IPS-15b (cell line): Measurements from ENCODE around the gene SCCPDH.
A peak's percentile ranks its signal among the peaks of the same experiment; 100 is the strongest.

Experiments used
- H3K27me3 ChIP-seq: one replicate; pipeline ENCODE4 v1.6.1; 2013; ENCODE audit warnings: low read length; ENCODE audit not compliant: control insufficient read depth, insufficient read depth
- H3K36me3 ChIP-seq: one replicate; pipeline ENCODE4 v1.6.1; 2013; ENCODE audit warnings: low read length; ENCODE audit not compliant: control insufficient read depth, insufficient read depth
- H3K4me1 ChIP-seq: one replicate; pipeline ENCODE4 v1.6.1; 2013; ENCODE audit warnings: mild to moderate bottlenecking, low read length; ENCODE audit not compliant: control insufficient read depth, insufficient read depth
- H3K4me3 ChIP-seq: one replicate; pipeline ENCODE4 v1.5.1; 2013; ENCODE audit warnings: low read depth, low read length
- H3K9ac ChIP-seq: one replicate; pipeline ENCODE4 v1.6.1; 2013; ENCODE audit warnings: low read depth, mild to moderate bottlenecking, low read length
- H3K9me3 ChIP-seq: one replicate; pipeline ENCODE4 v1.6.1; 2013; ENCODE audit warnings: mild to moderate bottlenecking, low read length; ENCODE audit not compliant: control insufficient read depth, insufficient read depth

Gene SCCPDH, protein sequence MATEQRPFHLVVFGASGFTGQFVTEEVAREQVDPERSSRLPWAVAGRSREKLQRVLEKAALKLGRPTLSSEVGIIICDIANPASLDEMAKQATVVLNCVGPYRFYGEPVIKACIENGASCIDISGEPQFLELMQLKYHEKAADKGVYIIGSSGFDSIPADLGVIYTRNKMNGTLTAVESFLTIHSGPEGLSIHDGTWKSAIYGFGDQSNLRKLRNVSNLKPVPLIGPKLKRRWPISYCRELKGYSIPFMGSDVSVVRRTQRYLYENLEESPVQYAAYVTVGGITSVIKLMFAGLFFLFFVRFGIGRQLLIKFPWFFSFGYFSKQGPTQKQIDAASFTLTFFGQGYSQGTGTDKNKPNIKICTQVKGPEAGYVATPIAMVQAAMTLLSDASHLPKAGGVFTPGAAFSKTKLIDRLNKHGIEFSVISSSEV

GRCh38 chr1:246724016-246724730, at the start of gene SCCPDH:
Gene SCCPDH (plus strand): TSS chr1:246724409. CDS start chr1:246724423, 14 bp downstream.
- Histone ChIP-seq H3K9ac (peak within 1 kb of the TSS; percentile 76), H3K9me3 (no peaks in the 10 kb centered on the region), H3K4me3 (peak within 1 kb of the TSS; percentile 86), H3K4me1 (no peaks in the 10 kb centered on the region), H3K27me3 (peaks cover 17% of the 10 kb centered on the region), H3K36me3 (peaks cover 3% of the 10 kb centered on the region)

DNA sequence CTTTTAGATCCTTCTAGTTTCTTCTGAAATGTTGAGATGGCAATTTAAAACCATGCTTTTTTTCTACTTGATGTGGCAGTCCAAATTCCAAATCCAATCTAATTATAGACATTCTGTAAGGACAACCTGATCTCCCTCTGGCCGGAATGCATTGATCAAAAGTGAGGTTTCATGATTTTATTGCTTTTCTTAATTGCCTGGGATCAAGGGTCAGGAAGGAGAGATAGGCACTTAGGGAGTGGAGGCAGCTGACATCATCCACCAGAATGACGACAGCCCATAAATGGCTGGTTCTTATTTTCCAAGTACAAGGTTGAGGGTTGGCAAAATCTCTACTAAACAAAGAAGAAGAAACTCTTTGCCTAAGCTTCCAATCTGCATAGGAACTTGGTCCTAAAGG, 46.4 kb upstream of the SCCPDH start:
- H3K36me3 ChIP-seq: no peaks in the 10 kb centered on the region
- no peaks in the 10 kb centered on the region for H3K4me1 ChIP-seq
- no peak overlapping the region for H3K4me3 ChIP-seq
- no peaks in the 10 kb centered on the region for H3K27me3 ChIP-seq
- no peaks in the 10 kb centered on the region for H3K9me3 ChIP-seq
- no peak overlapping the region for H3K9ac ChIP-seq

GRCh38 chr1:246678816-246679793, 45.1 kb upstream of the SCCPDH start:
- Histone ChIP-seq H3K4me1 (no peaks in the 10 kb centered on the region), H3K4me3 (no peak overlapping the region), H3K36me3 (no peaks in the 10 kb centered on the region), H3K9ac (no peak overlapping the region), H3K27me3 (no peaks in the 10 kb centered on the region), H3K9me3 (no peaks in the 10 kb centered on the region)

GRCh38 chr1:246679794-246680177, 44.4 kb upstream of the SCCPDH start:
- H3K4me3 ChIP-seq: no peak overlapping the region

DNA sequence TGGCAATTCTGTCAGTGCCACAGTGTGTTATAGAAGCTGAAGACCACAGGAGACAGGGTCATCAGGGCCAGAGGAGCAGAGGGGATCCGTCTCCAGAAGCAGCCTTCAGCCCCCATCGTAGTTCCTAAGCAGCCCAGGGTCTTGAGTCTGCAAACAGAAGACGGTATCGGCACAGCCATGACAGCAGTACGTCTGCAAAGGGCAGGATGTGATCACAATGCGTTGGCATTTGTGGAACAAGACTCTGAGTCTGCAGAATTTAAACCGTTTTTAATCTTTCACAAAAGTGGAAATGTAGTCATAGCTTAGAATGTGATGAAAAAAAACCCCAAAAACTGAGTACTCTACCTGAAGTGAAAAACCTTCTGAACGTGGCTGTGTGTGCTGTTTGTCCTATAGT, 44.0 kb upstream of the SCCPDH start:
- Histone ChIP-seq H3K36me3 (no peaks in the 10 kb centered on the region), H3K9me3 (no peaks in the 10 kb centered on the region), H3K4me1 (no peaks in the 10 kb centered on the region), H3K9ac (no peak overlapping the region), H3K27me3 (no peaks in the 10 kb centered on the region), H3K4me3 (no peak overlapping the region)

More at GRCh38 chr1:246679794-246680177, 44.4 kb upstream of the SCCPDH start:
- Histone ChIP-seq H3K9me3 (no peaks in the 10 kb centered on the region), H3K36me3 (no peaks in the 10 kb centered on the region), H3K4me1 (no peaks in the 10 kb centered on the region), H3K9ac (no peak overlapping the region), H3K27me3 (no peaks in the 10 kb centered on the region)

DNA sequence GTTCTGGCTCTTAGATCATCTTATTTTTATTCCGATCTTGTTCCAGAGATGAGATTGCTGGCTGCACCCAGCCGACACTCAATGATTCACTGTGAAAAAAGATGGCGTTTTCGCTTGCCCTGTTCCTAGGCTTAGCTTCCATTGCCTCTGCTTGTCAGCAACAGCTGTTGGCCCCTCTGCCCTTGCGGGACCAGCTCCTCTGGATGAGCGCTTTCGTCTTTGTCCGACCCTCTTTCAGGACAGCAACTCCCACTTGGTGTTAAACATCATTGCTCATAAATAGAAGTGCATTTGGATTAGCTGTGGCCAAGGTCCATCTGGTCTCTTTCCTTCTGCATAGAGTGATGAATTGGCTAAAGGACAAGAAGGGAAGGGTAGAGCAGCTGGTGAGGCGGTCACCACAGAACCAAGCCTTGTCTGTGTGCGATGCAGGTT, 43.5 kb upstream of the SCCPDH start:
- no peak overlapping the region for H3K9ac ChIP-seq

GRCh38 chr1:246681900-246682895, 42.0 kb upstream of the SCCPDH start:
- no peaks in the 10 kb centered on the region for H3K9me3 ChIP-seq
- no peaks in the 10 kb centered on the region for H3K27me3 ChIP-seq
- H3K9ac ChIP-seq: no peak overlapping the region
- H3K4me3 ChIP-seq: no peak overlapping the region
- H3K36me3 ChIP-seq: no peaks in the 10 kb centered on the region
- H3K4me1 ChIP-seq: no peaks in the 10 kb centered on the region

More for the DNA sequence above, 43.5 kb upstream of the SCCPDH start:
- Histone ChIP-seq H3K4me3 (no peak overlapping the region), H3K9me3 (no peaks in the 10 kb centered on the region), H3K27me3 (no peaks in the 10 kb centered on the region), H3K4me1 (no peaks in the 10 kb centered on the region), H3K36me3 (no peaks in the 10 kb centered on the region)

DNA sequence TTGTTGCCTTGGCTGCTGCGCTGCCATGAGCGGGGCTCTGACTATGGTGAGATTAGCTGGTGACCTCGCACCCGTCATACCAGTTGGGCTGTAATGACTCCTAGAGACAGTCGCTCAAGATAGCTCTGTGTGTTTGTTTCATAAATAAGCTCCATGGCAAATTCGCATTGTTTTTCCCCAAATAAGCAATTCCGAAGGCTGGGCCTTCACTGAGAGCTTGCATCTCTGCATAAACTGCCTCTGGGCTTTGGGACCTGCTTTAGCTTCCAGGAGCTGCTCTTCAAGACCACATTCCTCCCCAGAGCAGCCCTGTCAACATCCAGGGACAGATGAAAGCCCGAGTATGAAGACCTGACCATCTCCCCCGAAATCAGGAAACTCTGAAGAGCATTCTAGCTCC, 40.7 kb upstream of the SCCPDH start:
- H3K27me3 ChIP-seq: no peaks in the 10 kb centered on the region
- H3K9me3 ChIP-seq: no peaks in the 10 kb centered on the region
- H3K36me3 ChIP-seq: no peaks in the 10 kb centered on the region

DNA sequence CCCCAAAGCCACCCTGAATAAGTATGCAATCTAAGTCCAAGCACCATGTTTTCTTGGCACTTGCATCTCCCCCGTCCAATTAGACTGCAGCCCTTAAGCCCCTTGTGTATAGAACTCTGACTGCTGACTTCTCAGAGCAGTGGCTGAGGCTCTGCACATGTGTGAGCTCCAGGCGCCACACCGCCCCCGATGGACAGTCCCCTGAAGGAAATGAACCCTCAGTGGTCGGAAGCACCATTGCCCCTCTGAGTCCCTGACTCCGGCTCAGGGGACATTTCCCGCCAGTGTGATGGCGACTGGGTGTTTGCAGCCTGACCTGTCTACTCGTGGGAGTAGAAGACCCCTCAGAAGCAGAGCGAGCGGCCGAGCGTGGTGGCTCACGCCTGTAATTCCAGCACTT, 37.2 kb upstream of the SCCPDH start:
- H3K4me3 ChIP-seq: no peak overlapping the region
- H3K36me3 ChIP-seq: no peaks in the 10 kb centered on the region
- no peak overlapping the region for H3K9ac ChIP-seq
- no peaks in the 10 kb centered on the region for H3K4me1 ChIP-seq
- no peaks in the 10 kb centered on the region for H3K9me3 ChIP-seq
- H3K27me3 ChIP-seq: no peaks in the 10 kb centered on the region

More for the DNA sequence above, 40.7 kb upstream of the SCCPDH start:
- H3K9ac ChIP-seq: no peak overlapping the region
- no peaks in the 10 kb centered on the region for H3K4me1 ChIP-seq
- H3K4me3 ChIP-seq: no peak overlapping the region

DNA sequence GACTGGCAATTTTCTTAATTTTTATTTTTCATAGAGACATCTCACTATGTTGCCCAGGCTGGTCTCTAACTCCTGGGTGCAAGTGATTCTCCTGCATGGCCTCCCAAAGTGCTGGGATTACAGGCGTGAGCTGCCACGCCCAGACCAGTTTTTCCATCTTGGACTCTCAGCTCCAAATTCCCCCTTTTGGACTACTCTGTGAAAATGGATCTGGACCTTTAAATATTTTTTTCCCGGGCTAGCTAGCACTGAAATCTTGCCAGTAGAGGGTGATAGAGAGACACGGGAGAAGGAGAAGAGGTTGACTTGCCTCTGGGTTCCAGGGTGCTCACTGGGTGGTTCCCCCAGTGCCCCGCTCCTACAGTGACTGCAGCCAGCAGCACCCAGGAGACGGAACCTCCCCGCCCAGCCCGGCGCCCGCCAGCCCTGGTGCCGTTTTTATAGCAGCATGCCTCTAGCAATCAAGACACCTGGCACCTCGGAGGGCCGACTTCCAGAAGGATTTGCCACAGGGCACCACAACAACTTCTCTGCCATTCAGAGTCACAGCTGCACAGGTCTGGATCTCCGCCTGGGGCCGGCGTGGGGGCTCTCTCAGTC, 34.7 kb upstream of the SCCPDH start:
- Histone ChIP-seq H3K4me3 (no peak overlapping the region), H3K36me3 (no peaks in the 10 kb centered on the region), H3K4me1 (no peaks in the 10 kb centered on the region), H3K27me3 (no peaks in the 10 kb centered on the region), H3K9me3 (peaks cover 4% of the 10 kb centered on the region), H3K9ac (no peak overlapping the region)
